ENCODE measurements around the gene IRF1.

Gene IRF1

DNA sequence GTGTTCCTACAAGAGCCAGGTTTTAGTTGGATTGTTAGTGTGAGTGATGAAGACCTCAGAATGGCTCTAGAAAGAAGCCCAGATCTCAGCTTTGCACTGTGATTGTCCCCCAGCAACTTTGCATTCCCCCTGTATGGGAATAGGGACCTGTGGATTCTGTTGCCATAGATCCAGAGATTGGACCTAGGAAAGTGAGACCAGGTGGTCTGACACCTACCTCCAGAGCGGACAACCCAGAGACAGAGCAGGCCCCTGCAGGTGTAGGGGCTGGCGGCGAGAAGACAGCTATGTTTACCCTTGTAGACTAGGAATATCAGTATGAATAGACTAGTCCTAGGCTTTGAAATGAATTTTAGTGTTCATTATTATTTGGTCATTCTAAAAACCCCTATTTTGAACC is 53.6 kb downstream of the IRF1 start:
- no peaks in the 10 kb centered on the region for H3K9me3 ChIP-seq (ENCODE audit: control insufficient read depth, insufficient read depth, low read length)
- H3K4me3 ChIP-seq (ENCODE audit: low read depth, low read length), result no peak overlapping the region
- H3K36me3 ChIP-seq (ENCODE audit: control insufficient read depth, insufficient read depth, low read length), result no peaks in the 10 kb centered on the region
- H3K27me3 ChIP-seq (ENCODE audit: control insufficient read depth, insufficient read depth, low read length), result no peaks in the 10 kb centered on the region
- H3K4me1 ChIP-seq (ENCODE audit: control insufficient read depth, insufficient read depth, low read length), result peaks cover 7% of the 10 kb centered on the region
- no peak overlapping the region for H3K9ac ChIP-seq (ENCODE audit: low read depth, low read length)

DNA sequence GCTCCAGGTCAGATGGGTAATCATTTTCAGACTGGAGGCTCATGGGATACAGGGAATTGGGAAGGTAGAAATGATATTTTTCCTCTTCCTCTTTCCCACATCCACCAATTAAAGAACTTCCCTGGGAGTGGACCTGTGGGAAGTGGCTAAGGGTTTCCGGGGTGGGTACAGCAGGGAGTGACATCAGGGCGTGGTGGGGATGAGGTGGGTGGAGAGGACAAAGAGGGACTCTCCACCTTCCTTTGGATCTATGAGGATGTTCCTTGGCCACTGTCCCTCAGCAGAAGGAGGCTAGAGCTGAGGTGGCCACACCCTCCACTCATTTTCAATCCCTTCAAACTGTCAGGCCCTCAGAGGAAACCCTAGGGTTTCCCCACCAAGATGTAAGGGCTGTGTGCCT is 54.7 kb downstream of the IRF1 start:
- peaks cover 7% of the 10 kb centered on the region for H3K4me1 ChIP-seq (ENCODE audit: control insufficient read depth, insufficient read depth, low read length)
- H3K27me3 ChIP-seq (ENCODE audit: control insufficient read depth, insufficient read depth, low read length), result no peaks in the 10 kb centered on the region
- no peak overlapping the region for H3K4me3 ChIP-seq (ENCODE audit: low read depth, low read length)
- no peaks in the 10 kb centered on the region for H3K36me3 ChIP-seq (ENCODE audit: control insufficient read depth, insufficient read depth, low read length)
- H3K9me3 ChIP-seq (ENCODE audit: control insufficient read depth, insufficient read depth, low read length), result no peaks in the 10 kb centered on the region
- H3K9ac ChIP-seq (ENCODE audit: low read depth, low read length), result no peak overlapping the region

DNA sequence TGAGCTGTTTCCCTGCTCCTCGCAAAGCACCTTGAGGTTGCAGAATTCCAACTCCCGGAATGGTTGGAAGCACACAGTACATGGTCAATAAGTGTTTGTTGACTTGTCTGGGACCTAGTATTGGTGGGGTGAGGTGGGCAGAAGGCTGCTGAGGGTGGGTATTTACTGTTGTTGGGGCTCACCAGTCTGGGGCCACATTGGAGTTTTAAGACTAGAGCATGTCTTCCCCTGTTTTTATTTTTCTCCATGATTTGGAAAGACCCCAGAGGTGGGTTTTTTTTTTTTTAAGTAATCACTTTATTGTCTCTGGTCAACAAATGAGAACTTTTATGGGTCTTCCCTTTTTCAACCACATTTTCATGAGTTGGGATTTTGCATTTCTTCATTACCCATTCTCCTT is 55.1 kb downstream of the IRF1 start:
- no peak overlapping the region for H3K4me3 ChIP-seq (ENCODE audit: low read depth, low read length)
- no peaks in the 10 kb centered on the region for H3K27me3 ChIP-seq (ENCODE audit: control insufficient read depth, insufficient read depth, low read length)
- H3K9ac ChIP-seq (ENCODE audit: low read depth, low read length), result no peak overlapping the region
- no peaks in the 10 kb centered on the region for H3K9me3 ChIP-seq (ENCODE audit: control insufficient read depth, insufficient read depth, low read length)
- no peaks in the 10 kb centered on the region for H3K36me3 ChIP-seq (ENCODE audit: control insufficient read depth, insufficient read depth, low read length)
- H3K4me1 ChIP-seq (ENCODE audit: control insufficient read depth, insufficient read depth, low read length), result peaks cover 7% of the 10 kb centered on the region

DNA sequence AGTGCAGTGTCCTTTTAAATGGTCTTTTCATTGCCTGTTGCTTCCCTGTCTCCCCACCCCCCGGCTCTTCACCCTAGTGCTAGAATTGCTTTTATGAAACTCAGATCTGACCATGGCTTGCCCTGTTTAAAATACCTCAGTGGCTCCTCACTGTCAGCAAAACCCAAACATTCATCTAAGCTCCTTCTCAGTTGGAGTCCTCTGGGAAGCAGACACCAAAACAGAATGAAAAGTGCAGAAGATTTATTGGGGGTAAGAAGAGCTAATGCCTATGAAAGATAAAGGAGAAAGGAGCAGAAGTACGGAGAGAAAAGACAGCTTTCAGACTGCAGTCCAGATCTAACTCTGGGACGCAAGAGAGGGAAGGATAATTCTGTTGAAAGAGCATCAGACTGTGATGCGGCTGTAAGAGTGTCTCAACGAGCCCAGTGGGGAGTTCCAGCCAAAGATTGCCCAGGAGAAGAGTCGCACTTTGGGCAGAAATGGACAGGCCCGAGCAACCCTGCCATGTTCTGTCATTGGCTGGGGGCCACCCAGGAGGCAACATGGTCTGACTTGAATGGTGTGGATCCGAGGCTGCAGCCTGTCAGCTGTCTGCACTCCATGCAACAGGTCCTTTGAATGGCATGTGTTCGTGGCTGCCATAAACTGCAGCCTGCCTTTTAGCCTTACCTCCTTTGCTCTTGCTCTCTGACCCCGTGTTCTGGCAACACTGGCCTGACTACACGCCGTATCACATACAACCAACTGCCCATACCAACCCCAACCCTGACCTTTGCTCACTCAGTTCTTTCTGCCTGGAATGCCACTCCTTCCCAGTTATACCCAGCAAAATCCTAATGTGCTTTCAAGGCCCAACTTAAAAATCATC is 55.9 kb downstream of the IRF1 start:
- H3K9ac ChIP-seq (ENCODE audit: low read depth, low read length), result no peak overlapping the region
- H3K4me1 ChIP-seq (ENCODE audit: control insufficient read depth, insufficient read depth, low read length), result peaks cover 7% of the 10 kb centered on the region
- no peaks in the 10 kb centered on the region for H3K27me3 ChIP-seq (ENCODE audit: control insufficient read depth, insufficient read depth, low read length)

DNA sequence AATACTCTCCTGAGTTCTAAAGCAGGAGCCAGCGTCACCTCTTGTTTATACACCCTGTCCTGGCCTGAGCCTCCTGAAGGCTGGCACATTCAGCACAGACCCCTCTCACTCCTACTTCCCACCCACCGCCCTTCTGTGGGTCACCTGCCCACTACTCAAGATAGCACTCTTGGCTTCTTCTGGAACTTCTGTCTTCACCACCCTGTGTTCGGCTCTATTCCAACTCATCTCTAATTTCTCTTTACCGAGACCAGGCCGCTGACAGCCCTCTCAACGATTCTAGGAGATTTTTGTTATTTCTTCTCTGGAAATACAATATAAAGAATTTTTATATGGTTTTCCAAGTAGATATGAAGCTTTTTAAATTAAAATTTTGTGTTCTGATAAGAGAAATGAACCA is 57.4 kb downstream of the IRF1 start:
- no peaks in the 10 kb centered on the region for H3K27me3 ChIP-seq (ENCODE audit: control insufficient read depth, insufficient read depth, low read length)
- H3K36me3 ChIP-seq (ENCODE audit: control insufficient read depth, insufficient read depth, low read length), result no peaks in the 10 kb centered on the region
- no peaks in the 10 kb centered on the region for H3K9me3 ChIP-seq (ENCODE audit: control insufficient read depth, insufficient read depth, low read length)
- no peak overlapping the region for H3K9ac ChIP-seq (ENCODE audit: low read depth, low read length)
- peaks cover 7% of the 10 kb centered on the region for H3K4me1 ChIP-seq (ENCODE audit: control insufficient read depth, insufficient read depth, low read length)
- no peak overlapping the region for H3K4me3 ChIP-seq (ENCODE audit: low read depth, low read length)

More for the DNA sequence above, 55.9 kb downstream of the IRF1 start:
- Histone ChIP-seq H3K36me3 (ENCODE audit: control insufficient read depth, insufficient read depth, low read length) (no peaks in the 10 kb centered on the region), H3K9me3 (ENCODE audit: control insufficient read depth, insufficient read depth, low read length) (no peaks in the 10 kb centered on the region), H3K4me3 (ENCODE audit: low read depth, low read length) (no peak overlapping the region)

DNA sequence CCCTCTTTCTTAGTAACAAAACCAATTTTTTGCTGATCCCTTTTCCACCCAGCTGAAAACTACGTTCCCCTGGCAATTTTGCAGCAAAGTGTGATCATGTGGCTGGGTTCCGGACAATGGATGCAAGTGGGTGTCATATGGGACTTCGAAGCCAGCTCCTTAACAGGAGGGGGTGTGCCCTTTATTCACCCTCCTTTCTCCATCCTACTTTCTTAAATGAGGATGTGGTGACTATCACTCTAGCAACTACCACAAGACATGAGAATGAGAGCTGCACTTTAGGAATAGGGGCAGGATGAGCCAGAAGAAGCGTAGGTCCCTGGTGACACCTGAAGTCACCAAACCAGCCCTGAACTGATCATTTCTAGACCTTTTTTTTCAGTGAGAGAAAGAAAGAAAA is 58.9 kb downstream of the IRF1 start:
- H3K9ac ChIP-seq (ENCODE audit: low read depth, low read length), result no peak overlapping the region
- H3K9me3 ChIP-seq (ENCODE audit: control insufficient read depth, insufficient read depth, low read length), result no peaks in the 10 kb centered on the region
- no peak overlapping the region for H3K4me3 ChIP-seq (ENCODE audit: low read depth, low read length)
- H3K36me3 ChIP-seq (ENCODE audit: control insufficient read depth, insufficient read depth, low read length), result no peaks in the 10 kb centered on the region
- no peaks in the 10 kb centered on the region for H3K27me3 ChIP-seq (ENCODE audit: control insufficient read depth, insufficient read depth, low read length)
- H3K4me1 ChIP-seq (ENCODE audit: control insufficient read depth, insufficient read depth, low read length), result peaks cover 5% of the 10 kb centered on the region

All from iPS-15b (cell line).